ENCODE results near the gene L3MBTL3.

- no peak for TF ChIP-seq CTCF (IDR thresholded peaks at IDR 0.05)
- TF ChIP-seq GATA3 (IDR thresholded peaks at IDR 0.05; ENCODE audit: borderline replicate concordance) = no peak
- TF ChIP-seq EP300 (IDR thresholded peaks at IDR 0.05) = no peak
- TF ChIP-seq, protein P1, sequence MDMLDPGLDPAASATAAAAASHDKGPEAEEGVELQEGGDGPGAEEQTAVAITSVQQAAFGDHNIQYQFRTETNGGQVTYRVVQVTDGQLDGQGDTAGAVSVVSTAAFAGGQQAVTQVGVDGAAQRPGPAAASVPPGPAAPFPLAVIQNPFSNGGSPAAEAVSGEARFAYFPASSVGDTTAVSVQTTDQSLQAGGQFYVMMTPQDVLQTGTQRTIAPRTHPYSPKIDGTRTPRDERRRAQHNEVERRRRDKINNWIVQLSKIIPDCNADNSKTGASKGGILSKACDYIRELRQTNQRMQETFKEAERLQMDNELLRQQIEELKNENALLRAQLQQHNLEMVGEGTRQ (IDR thresholded peaks at IDR 0.05) = no peak
- TF ChIP-seq KDM1A (IDR thresholded peaks at IDR 0.05; ENCODE audit: low read depth) = no peak
- no peak for TF ChIP-seq POLR2A (IDR thresholded peaks at IDR 0.05; ENCODE audit: low read length)
- TF ChIP-seq MAZ (IDR thresholded peaks at IDR 0.05; ENCODE audit: borderline replicate concordance, low read depth, low read length) = no peak
- TF ChIP-seq, protein P2, sequence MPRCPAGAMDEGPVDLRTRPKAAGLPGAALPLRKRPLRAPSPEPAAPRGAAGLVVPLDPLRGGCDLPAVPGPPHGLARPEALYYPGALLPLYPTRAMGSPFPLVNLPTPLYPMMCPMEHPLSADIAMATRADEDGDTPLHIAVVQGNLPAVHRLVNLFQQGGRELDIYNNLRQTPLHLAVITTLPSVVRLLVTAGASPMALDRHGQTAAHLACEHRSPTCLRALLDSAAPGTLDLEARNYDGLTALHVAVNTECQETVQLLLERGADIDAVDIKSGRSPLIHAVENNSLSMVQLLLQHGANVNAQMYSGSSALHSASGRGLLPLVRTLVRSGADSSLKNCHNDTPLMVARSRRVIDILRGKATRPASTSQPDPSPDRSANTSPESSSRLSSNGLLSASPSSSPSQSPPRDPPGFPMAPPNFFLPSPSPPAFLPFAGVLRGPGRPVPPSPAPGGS (IDR thresholded peaks at IDR 0.05) = no peak
Measured at GRCh38 chr6:129978148-129978916, 40.0 kb upstream of the L3MBTL3 start.

Measured in A549 (cell line).